Neuronal stem cell (in vitro differentiated cells): ENCODE measurements around the gene ODAD3.

Source experiments
- DNase-seq: peaks from one replicate; pipeline ENCODE4 v3.0.0-alpha.2; 2013; ENCODE audit warnings: low spot score
- H2AFZ ChIP-seq: one replicate; pipeline ENCODE4 v1.6.1; 2013; ENCODE audit warnings: mild to moderate bottlenecking, low read length, inconsistent platforms
- H2AK5ac ChIP-seq: 2 replicates; pipeline ENCODE4 v1.6.1; 2013; ENCODE audit warnings: low read depth, mild to moderate bottlenecking, inconsistent platforms, low read length, moderate library complexity, mixed read lengths
- H2BK120ac ChIP-seq: 2 replicates; pipeline ENCODE4 v1.6.1; 2013; ENCODE audit warnings: low read depth, mild to moderate bottlenecking, inconsistent platforms, low read length, moderate library complexity, mixed read lengths
- H2BK12ac ChIP-seq: one replicate; pipeline ENCODE4 v1.6.1; 2013; ENCODE audit warnings: low read length, inconsistent platforms
- H2BK15ac ChIP-seq: 2 replicates; pipeline ENCODE4 v1.6.1; 2013; ENCODE audit warnings: mild to moderate bottlenecking, low read length, inconsistent platforms, mixed read lengths
- H2BK5ac ChIP-seq: one replicate; pipeline ENCODE4 v1.6.1; 2013; ENCODE audit warnings: inconsistent platforms, mild to moderate bottlenecking, low read length, moderate library complexity
- H3K14ac ChIP-seq: one replicate; pipeline ENCODE4 v1.6.1; 2013; ENCODE audit warnings: low read length, inconsistent platforms
- H3K18ac ChIP-seq: 2 replicates; pipeline ENCODE4 v1.6.1; 2013; ENCODE audit warnings: low read length, inconsistent platforms
- H3K23ac ChIP-seq: 2 replicates; pipeline ENCODE4 v1.6.1; 2013; ENCODE audit warnings: low read depth, mild to moderate bottlenecking, mixed read lengths, low read length, inconsistent platforms; ENCODE audit not compliant: poor library complexity
- H3K27ac ChIP-seq: replicated peaks from 3 replicates; pipeline ENCODE4 v1.5.1; 2013; ENCODE audit warnings: low read length, inconsistent platforms
- H3K27me3 ChIP-seq, 3 experiments: 2 replicates each; pipeline ENCODE4 v1.6.1; 2013; ENCODE audit warnings: low read length in 3 of 3, mild to moderate bottlenecking in 2 of 3, inconsistent platforms in 1 of 3, low read depth in 1 of 3, mixed read lengths in 1 of 3, moderate library complexity in 1 of 3; ENCODE audit not compliant: control insufficient read depth in 3 of 3, insufficient read depth in 3 of 3
- H3K36me3 ChIP-seq, 2 donors: replicated peaks in 1 of 2; 2 replicates each; pipeline ENCODE4 v1.6.1; 2013; ENCODE audit warnings: low read length in 2 of 2; ENCODE audit not compliant: control insufficient read depth in 2 of 2, insufficient read depth in 2 of 2
- H3K4ac ChIP-seq: 2 replicates; pipeline ENCODE4 v1.6.1; 2013; ENCODE audit warnings: inconsistent platforms, mild to moderate bottlenecking, low read length, moderate library complexity
- H3K4me1 ChIP-seq, 2 donors: 1 replicate in 1 of 2; 2 replicates in 1 of 2; pipeline ENCODE4 v1.6.1; 2013; ENCODE audit warnings: low read length in 2 of 2, low read depth in 1 of 2; ENCODE audit not compliant: control insufficient read depth in 2 of 2, insufficient read depth in 1 of 2
- H3K4me2 ChIP-seq: one replicate; pipeline ENCODE4 v1.6.1; 2013; ENCODE audit warnings: mild to moderate bottlenecking, low read length, inconsistent platforms; ENCODE audit not compliant: insufficient read depth, poor library complexity, severe bottlenecking
- H3K4me3 ChIP-seq, 2 donors: 2 replicates each; pipeline ENCODE4 v1.5.1; 2013; ENCODE audit warnings: low read length in 2 of 2, mild to moderate bottlenecking in 2 of 2, inconsistent platforms in 1 of 2, moderate library complexity in 1 of 2
- H3K79me1 ChIP-seq: one replicate; pipeline ENCODE4 v1.6.1; 2013; ENCODE audit warnings: low read depth, mild to moderate bottlenecking, inconsistent platforms, low read length, moderate library complexity
- H3K9ac ChIP-seq: one replicate; pipeline ENCODE4 v1.6.1; 2013; ENCODE audit warnings: mild to moderate bottlenecking, low read depth, low read length, inconsistent platforms; ENCODE audit not compliant: poor library complexity
- H3K9me3 ChIP-seq, 2 donors: replicated peaks in 1 of 2; 2 replicates each; pipeline versions ENCODE3 to v1.6.1; 2013; ENCODE audit warnings: low read length in 2 of 2, mild to moderate bottlenecking in 2 of 2, inconsistent platforms in 1 of 2, low read depth in 1 of 2, mixed read lengths in 1 of 2, moderate library complexity in 1 of 2; ENCODE audit not compliant: control insufficient read depth in 2 of 2, insufficient read depth in 1 of 2
- H4K8ac ChIP-seq: one replicate; pipeline ENCODE4 v1.6.1; 2013; ENCODE audit warnings: low read depth, mild to moderate bottlenecking, inconsistent platforms, low read length, moderate library complexity
- H4K91ac ChIP-seq: one replicate; pipeline ENCODE4 v1.6.1; 2013; ENCODE audit warnings: low read length, low read depth, mild to moderate bottlenecking, inconsistent platforms; ENCODE audit not compliant: poor library complexity
- WGBS, 2 donors: extraction: QIAGEN DNeasy Blood & Tissue Kit; methylation state at CpG; one replicate each; pipeline ENCODE4 v1.1.7; 2013; ENCODE audit warnings: missing lambda C conversion rate in 2 of 2, mixed read lengths in 1 of 2; ENCODE audit not compliant: insufficient read length in 2 of 2, insufficient replicate concordance in 1 of 2; ENCODE audit errors: extremely low coverage in 2 of 2; 5-methylcytosine and 5-hydroxymethylcytosine counted together

Gene ODAD3

DNA sequence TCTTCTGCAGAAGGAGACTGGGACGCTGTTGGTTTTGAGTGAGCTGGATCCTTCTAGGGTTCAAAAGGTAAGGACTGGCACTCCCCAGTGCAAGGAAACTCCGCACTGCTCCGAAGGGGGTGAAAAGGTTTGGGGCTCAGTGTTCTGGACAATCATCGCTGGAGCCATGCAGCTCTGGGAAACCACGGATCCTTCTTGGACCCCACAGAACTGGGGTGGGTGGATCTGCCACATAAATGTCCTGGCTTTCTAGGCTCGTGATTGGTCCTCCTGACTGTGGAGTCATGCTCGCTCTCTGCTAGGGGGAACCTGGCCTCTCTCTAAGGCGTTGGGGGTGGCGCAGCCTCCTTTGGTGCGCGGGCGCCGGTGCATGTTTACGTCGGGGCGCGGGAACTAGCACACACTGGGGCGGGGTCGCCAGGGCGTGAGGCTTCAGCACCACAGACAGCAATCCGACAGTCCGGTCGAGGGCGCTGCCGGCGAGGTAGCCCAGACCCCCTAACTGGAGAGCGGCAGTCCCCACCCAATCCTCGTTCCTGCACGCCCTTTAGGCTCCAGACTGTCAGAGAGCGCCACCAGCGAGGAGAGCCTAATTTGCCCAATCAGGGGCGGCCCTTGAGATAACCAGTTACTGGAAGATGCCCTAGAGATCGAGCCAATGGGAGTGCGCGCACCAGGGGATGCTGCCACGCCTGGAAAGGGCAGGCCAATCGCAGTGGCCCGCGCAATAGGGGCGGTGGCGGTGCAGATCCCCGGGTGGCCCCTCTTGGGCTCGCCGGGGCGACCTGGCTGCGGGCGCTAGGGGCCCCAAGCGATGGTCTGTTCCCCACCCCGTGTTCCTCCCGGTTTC, 46.8 kb upstream of the ODAD3 start:
- Histone ChIP-seq H3K9ac (peak overlapping the region; percentile 44), H3K4me1 (peaks cover 0 to 5% of the 10 kb centered on the region in 2 donors), H3K4me2 (peak overlapping the region; percentile 65), H3K4me3 (peak overlapping the region; percentile 42 to 45), H3K23ac (peak overlapping the region; percentile 83), H3K27ac (no peak overlapping the region), H3K27me3 (peaks cover 0 to 41% (median 16%) of the 10 kb centered on the region in 3 experiments), H2BK15ac (peak overlapping the region; percentile 33), H4K8ac (no peak overlapping the region), H2AFZ (peak overlapping the region; percentile 91), H3K18ac (peak overlapping the region; percentile 90), H3K4ac (no peak overlapping the region), H2BK5ac (no peak overlapping the region), H2BK12ac (no peak overlapping the region), H3K79me1 (no peaks in the 10 kb centered on the region), H4K91ac (no peak overlapping the region), H2AK5ac (peak overlapping the region; percentile 3), H2BK120ac (no peak overlapping the region), H3K14ac (peak overlapping the region; percentile 6), H3K9me3 (peaks cover 0 to 4% of the 10 kb centered on the region in 2 donors), H3K36me3 (peaks cover 1 to 28% of the 10 kb centered on the region in 2 donors)
- no CpG with 5 or more reads among the region's 50 CpGs for WGBS, 2 donors
- peak; percentile 63 for DNase-seq

DNA sequence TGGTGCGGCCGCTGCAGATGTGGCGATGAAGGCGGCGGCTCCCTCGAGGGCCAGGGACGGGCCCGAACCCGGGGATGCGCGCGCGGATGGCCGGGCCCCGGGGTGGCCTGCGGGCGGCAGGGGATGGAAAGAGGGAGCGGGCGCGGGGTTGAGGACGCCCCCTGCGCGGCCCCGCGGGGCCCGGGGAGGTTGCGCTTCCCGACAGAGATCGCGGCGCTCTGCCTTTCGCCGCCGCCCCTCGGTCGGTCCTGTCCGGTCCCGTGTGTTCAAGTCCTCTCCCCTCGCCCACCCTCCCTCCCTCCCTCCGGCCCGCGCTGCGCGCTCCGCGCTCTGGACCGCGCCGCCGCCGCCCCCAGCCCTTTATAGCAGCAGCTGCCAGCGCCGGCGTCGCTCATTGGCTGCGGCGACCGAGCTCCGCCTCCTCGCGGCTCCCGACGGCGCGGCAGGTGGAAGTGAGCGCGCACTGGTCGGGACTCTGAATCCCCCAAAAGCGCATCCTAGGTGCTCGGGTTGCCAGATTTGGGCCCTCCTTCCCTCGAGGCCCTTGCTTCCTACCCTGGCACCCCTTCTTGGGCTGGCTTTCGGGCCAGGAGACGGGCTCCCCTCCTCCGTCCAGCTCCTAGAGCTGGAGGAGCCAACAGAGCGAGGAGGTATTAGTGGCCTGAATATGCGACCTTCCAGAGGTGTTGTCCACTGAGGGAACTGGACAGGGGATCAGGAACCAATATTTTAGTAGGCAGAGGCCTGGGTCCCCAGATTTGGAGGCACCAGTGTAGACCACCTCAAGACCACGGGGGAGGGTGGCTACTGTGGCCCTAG, 46.0 kb upstream of the ODAD3 start, which contains the start of gene ELAVL3:
Gene ELAVL3 (minus strand): TSS at position 332 of the 819 bp plus-strand sequence. CDS start 438 bp downstream, outside the sequence.
- no peak for DNase-seq
- H3K14ac ChIP-seq: peak within 1 kb of the TSS; percentile 73
- no peaks in the 10 kb centered on the region for H3K79me1 ChIP-seq
- H3K4me3 ChIP-seq: peak within 1 kb of the TSS in 1 of 2 donors; percentile 90
- H2BK15ac ChIP-seq: no peak within 1 kb of the TSS
- H3K18ac ChIP-seq: peak within 1 kb of the TSS; percentile 46
- peak within 1 kb of the TSS; percentile 90 for H3K23ac ChIP-seq
- no peak within 1 kb of the TSS for H3K9ac ChIP-seq
- H2BK12ac ChIP-seq: no peak within 1 kb of the TSS
- H2AK5ac ChIP-seq: peak within 1 kb of the TSS; percentile 3
- H2AFZ ChIP-seq: peak within 1 kb of the TSS; percentile 91
- H3K27ac ChIP-seq: no peak within 1 kb of the TSS
- H2BK120ac ChIP-seq: no peak within 1 kb of the TSS
- H3K27me3 ChIP-seq: peaks cover 0 to 41% (median 16%) of the 10 kb centered on the region in 3 experiments
- H3K4me2 ChIP-seq: peak within 1 kb of the TSS; percentile 38
- peaks cover 0 to 4% of the 10 kb centered on the region in 2 donors for H3K9me3 ChIP-seq
- no CpG with 5 or more reads among the region's 77 CpGs for WGBS, 2 donors
- H3K4me1 ChIP-seq: peaks cover 0 to 5% of the 10 kb centered on the region in 2 donors
- no peak within 1 kb of the TSS for H4K8ac ChIP-seq
- H2BK5ac ChIP-seq: no peak within 1 kb of the TSS
- H3K36me3 ChIP-seq: peaks cover 0 to 32% of the 10 kb centered on the region in 2 donors
- H4K91ac ChIP-seq: no peak within 1 kb of the TSS
- no peak within 1 kb of the TSS for H3K4ac ChIP-seq

DNA sequence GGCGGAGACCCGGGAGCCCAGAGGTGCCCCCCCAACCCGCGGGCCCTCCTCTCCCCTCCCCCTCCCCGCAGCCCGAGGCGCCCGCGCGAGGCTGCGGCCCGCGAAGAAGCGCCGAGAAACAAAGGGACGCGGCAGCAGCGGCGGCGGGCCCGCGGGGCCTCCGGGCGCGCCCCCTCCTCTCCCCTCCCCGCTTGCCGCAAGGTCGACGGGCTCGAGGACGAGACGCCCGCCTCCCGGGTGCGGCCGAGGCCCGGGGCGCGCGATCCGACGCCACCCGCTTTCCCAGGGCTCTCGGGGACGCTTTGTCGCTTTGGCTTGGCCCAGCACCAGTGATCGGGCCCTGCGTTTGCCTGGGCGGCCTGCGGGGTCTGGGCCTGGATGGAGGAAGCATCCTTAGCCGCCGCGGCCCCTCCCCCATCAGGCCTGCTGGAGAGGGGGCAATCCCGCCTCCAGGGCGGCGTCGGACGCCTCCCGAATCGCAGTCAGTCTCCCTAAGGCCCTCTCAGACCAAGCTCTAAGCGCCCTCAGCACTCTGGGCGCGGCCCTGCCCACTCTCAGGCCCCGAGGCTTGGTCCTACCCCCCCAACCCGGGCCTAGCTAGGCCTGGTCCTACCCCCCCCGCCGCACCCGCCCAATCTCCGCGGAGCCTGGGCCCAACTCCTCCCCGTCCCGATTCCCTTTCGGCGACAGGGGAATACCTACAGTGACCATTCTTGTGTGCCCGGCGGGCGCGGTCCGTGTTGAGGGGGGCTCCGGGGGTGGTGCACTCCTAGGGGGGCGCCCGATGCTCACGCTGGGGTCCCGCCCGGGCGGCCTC, 45.2 kb upstream of the ODAD3 start:
- Histone ChIP-seq H3K4ac (no peak overlapping the region), H3K23ac (peak overlapping the region; percentile 90), H3K4me2 (peak overlapping the region; percentile 38), H3K36me3 (peaks cover 0 to 41% of the 10 kb centered on the region in 2 donors), H2BK5ac (no peak overlapping the region), H3K4me3 (peak overlapping the region in 1 of 2 donors; percentile 90), H2BK120ac (no peak overlapping the region), H2AK5ac (no peak overlapping the region), H4K91ac (no peak overlapping the region), H3K79me1 (no peaks in the 10 kb centered on the region), H2AFZ (peak overlapping the region; percentile 83), H3K18ac (peak overlapping the region; percentile 46), H3K14ac (peak overlapping the region; percentile 73), H2BK15ac (no peak overlapping the region), H3K9ac (no peak overlapping the region), H3K4me1 (peaks cover 0 to 5% of the 10 kb centered on the region in 2 donors), H3K27ac (no peak overlapping the region), H3K27me3 (peaks cover 0 to 41% (median 16%) of the 10 kb centered on the region in 3 experiments), H4K8ac (no peak overlapping the region), H2BK12ac (no peak overlapping the region), H3K9me3 (peaks cover 0 to 4% of the 10 kb centered on the region in 2 donors)
- no peak for DNase-seq
- WGBS, 2 donors: no CpG with 5 or more reads among the region's 86 CpGs
